Gastrocnemius medialis (tissue), 4 donors: ENCODE data around the gene LAMC2.

Experiments used
- CTCF ChIP-seq, 5 experiments: fragments of 450-650 bp in 3 of 5; fragments of 200-600 bp in 2 of 5; sonication (generic) in 2 of 5; IDR thresholded peaks in 4 of 5; conservative IDR thresholded peaks in 1 of 5; 1 replicate in 4 of 5; 2 replicates in 1 of 5; pipeline ENCODE4 v1.5.1; 2016 to 2019; ENCODE audit warnings: antibody characterized with exemption in 5 of 5, mild to moderate bottlenecking in 3 of 5, moderate library complexity in 3 of 5
- POLR2A ChIP-seq, 2 donors: fragments of 450-650 bp; IDR thresholded peaks; one replicate each; pipeline ENCODE4 v1.6.1; 2017; ENCODE audit warnings: antibody characterized with exemption in 2 of 2, mild to moderate bottlenecking in 2 of 2, moderate library complexity in 2 of 2

DNA sequence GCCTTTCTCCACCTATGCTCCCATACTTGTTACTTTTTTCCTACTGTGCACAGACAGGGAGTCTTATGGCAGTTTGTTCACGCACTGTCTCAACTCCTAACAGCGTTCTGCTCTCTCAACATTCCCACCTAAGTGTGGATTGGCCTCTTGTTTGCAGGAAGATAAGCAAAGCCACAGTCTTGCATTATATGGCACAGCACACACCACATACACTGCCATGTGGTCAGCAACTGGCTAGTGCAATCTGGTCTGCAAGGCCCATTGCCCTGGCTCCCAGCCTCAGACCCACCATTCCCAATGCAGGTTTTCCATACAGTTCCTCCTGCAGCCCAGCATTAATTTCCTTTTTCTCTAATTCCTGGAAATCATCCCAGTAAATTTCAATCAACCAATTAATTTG is 38.3 kb upstream of the LAMC2 start:
- TF ChIP-seq POLR2A (IDR thresholded peaks at IDR 0.05) (no peak), CTCF (IDR thresholded peaks at IDR 0.05 in 4 of 5, conservative IDR thresholded peaks at IDR 0.05 in 1 of 5) (no peak)
